Activated CD4-positive, CD25-positive, alpha-beta regulatory T cell treated with anti-CD3 and anti-CD28 coated beads, Interleukin-2, amount 50 U/mL, for 72 hours (primary cell): ENCODE data around the gene SLC7A11.

Experiments
- DNase-seq: peaks from one replicate; pipeline ENCODE4 v3.0.0; 2021

Gene SLC7A11

DNA sequence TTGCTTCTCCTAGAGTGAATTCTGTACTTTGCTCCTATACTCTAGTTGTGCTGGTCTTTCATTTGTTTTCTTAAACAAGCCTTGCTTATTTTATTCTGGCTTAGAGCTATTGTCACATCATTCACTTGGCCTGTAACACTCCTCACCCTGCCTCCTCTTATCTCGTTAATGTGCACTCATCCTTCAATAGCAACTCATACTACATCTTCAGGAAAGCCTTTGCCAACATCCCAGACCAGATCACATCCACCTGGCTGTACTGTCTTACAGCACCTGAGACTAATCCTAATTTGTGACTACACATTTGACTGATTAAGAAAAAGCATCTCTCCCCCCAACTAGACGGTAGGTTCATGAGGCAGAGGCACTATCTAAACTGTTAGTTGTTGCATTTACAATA, 80.8 kb downstream of the SLC7A11 start:
- DNase-seq, result no peak

DNA sequence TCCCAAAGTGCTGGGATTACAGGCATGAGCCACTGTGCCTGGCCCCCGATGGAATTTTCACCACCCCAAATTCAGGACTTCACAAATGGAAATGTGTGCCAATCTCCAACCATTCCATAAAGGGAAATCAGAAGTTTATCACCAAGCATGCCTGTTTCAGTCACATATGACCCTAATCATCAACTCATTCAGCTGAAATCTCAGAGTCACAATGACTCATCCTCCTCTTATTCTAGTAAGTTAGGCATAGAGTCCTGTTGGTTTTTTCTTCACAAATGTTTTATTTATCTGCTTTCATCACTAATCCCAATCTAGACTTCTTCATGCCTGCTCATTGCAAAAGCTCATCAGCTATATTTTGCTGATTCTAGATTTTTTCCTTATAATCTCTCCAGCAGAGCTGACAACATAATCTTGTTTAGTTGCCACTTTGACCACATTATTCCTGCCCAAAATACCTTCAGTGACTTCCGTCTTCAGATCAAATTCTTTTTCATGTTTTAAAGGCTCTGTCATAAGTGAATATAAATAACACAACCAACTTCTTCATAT, 83.3 kb downstream of the SLC7A11 start:
- no peak for DNase-seq

- no peak for DNase-seq
These were observed 101.3 kb downstream of the SLC7A11 start for GRCh38 chr4:138140879-138141278.

DNA sequence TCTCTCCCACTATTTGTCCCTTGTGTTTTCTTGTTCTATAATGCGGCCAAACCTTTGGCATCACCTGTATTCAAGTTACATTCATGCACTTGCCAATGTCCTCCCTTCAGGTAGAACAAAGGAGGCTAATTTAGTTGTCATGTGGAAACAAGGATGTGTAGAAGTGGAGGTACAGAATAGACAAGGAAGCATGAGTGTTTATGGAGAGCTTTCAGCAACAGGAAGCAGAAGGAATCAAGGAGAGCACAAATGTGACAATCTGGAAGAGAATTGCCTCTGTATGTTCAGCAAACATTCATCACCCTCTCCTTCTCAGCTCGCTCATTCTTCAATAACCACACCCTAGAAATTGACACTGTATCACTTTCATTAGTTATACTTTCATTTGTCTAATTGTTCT, 103.4 kb downstream of the SLC7A11 start:
- DNase-seq, result no peak

- DNase-seq, result no peak
These were observed 106.5 kb downstream of the SLC7A11 start for GRCh38 chr4:138135610-138136009.

DNA sequence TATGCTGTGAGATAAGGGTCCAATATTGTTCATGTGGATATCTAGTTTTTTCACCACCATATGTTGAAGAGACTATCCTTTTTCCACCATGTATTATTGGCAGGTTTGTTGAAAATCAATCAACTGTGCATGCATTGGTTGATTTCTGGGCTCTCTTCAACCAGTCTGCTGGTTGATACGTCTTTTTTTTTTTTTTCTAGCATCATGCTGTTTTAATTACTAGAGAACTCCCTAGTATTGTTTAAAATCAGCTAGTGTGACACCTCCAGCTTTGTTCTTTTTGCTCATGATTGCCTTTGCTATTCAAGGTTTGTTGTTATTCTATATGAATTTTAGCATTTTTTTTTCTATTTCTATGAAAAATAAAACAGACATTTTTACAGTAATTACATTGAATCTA, 123.9 kb downstream of the SLC7A11 start:
- no peak for DNase-seq

DNA sequence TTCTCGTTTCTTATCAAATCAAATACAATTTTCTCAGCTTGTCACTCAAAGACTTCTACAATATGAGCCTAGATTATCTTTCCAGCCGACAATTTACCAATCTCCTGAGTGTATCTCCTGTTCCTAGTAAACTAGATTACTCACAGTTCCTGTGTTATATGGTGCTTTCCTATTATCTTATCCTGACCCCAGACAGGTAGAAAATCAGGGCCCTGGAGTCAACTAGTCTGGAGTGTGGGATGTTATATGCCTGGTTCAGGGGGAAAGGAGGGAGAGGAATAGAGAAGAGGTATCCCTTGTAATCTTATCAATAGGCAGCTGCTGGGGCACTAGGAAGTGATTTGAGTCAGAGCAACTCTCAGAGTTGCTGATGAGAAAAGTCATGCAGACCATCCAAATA, 127.1 kb downstream of the SLC7A11 start:
- DNase-seq, result no peak

GRCh38 chr4:138114434-138114833, 127.7 kb downstream of the SLC7A11 start:
- DNase-seq, result no peak
